SK-N-MC (cell line): ENCODE measurements around the gene LHX6.

Source experiments
- EZH2 ChIP-seq: fragments of 200-600 bp; sonication (generic); IDR thresholded peaks from one replicate; pipeline ENCODE4 v1.6.1; 2017; ENCODE audit warnings: antibody characterized with exemption
- POLR2AphosphoS5 ChIP-seq: IDR thresholded peaks from 2 replicates; pipeline ENCODE4 v1.6.1; 2012; ENCODE audit warnings: mild to moderate bottlenecking, low read depth, low read length, borderline replicate concordance

GRCh38 chr9:122204491-122204890, 24.3 kb downstream of the LHX6 start:
- TF ChIP-seq POLR2AphosphoS5 = no peak
- TF ChIP-seq EZH2 = no peak
